Lung (tissue), 12 donors: ENCODE results near the gene FMNL3. TPM values are rescaled to one million over a fixed set of nuclear protein-coding genes. Genes with fewer than 3 reads are reported as not detected.

Experiments
- ATAC-seq: fragments of 200-7000 bp; cut with Tn5 transposase; one replicate; pipeline ENCODE4 v1.9.1; 2020; ENCODE audit warnings: moderate number of reproducible peaks; ENCODE audit not compliant: insufficient read depth, low FRiP score
- DNase-seq, 3 donors: peaks; one replicate each; pipeline ENCODE4 v3.0.0-alpha.2; 2013 to 2017
- H3K27ac ChIP-seq, 2 donors: one replicate each; pipeline ENCODE4 v1.5.1; 2013; ENCODE audit warnings: mild to moderate bottlenecking in 2 of 2, moderate library complexity in 2 of 2, control low read depth in 1 of 2, inconsistent platforms in 1 of 2, low read depth in 1 of 2, low read length in 1 of 2
- H3K27me3 ChIP-seq, 3 donors: one replicate each; pipeline ENCODE4 v1.5.1; 2013; ENCODE audit warnings: low read length in 2 of 3; ENCODE audit not compliant: control insufficient read depth in 3 of 3, insufficient read depth in 3 of 3
- H3K36me3 ChIP-seq, 4 donors: one replicate each; pipeline ENCODE4 v1.5.1; 2013; ENCODE audit warnings: low read length in 4 of 4, mild to moderate bottlenecking in 1 of 4, moderate library complexity in 1 of 4; ENCODE audit not compliant: control insufficient read depth in 4 of 4, insufficient read depth in 4 of 4
- H3K4me1 ChIP-seq, 5 donors: one replicate each; pipeline ENCODE4 v1.5.1; 2013; ENCODE audit warnings: low read length in 5 of 5, mild to moderate bottlenecking in 2 of 5, moderate library complexity in 1 of 5; ENCODE audit not compliant: control insufficient read depth in 5 of 5, insufficient read depth in 5 of 5
- H3K4me3 ChIP-seq: one replicate; pipeline ENCODE4 v1.5.1; 2013; ENCODE audit warnings: mild to moderate bottlenecking, control low read depth, moderate library complexity
- H3K9ac ChIP-seq, 2 donors: one replicate each; pipeline ENCODE4 v1.5.1; 2013; ENCODE audit warnings: low read length in 2 of 2, control low read depth in 1 of 2; ENCODE audit not compliant: insufficient read depth in 1 of 2
- H3K9me3 ChIP-seq, 4 donors: one replicate each; pipeline ENCODE4 v1.5.1; 2013; ENCODE audit warnings: low read length in 3 of 4, mild to moderate bottlenecking in 1 of 4, moderate library complexity in 1 of 4; ENCODE audit not compliant: control insufficient read depth in 4 of 4, insufficient read depth in 3 of 4
- WGBS, 2 donors: extraction: QIAGEN DNeasy Blood & Tissue Kit; methylation state at CpG; one replicate each; pipeline ENCODE4 v1.1.7; 2013; 5-methylcytosine and 5-hydroxymethylcytosine counted together
- polyA plus RNA-seq, 2 donors: library from polyadenylated mRNA; stranded (reverse); fragments of 200-250 nt; gene quantifications; one replicate each; pipeline ENCODE4 v1.2.1, GENCODE V29; 2013
- total RNA-seq, 2 donors: library from RNA; depleted of rRNA in 1 of 2; stranded (reverse); fragments of >200 nt in 1 of 2; gene quantifications; one replicate each; pipeline ENCODE4 v1.2.1, GENCODE V29; 2014 to 2021
- TF ChIP-seq, protein P1 (sequence below): IDR thresholded peaks from 2 replicates; pipeline ENCODE4 v1.5.1; 2012; ENCODE audit warnings: mild to moderate bottlenecking; ENCODE audit errors: control extremely low read depth, extremely low read depth
- donor health status: control.
- donor health status: control.
- donor health status: Bipolar disorder and iron deficiency.
- donor health status: healthy.
- donor health status: DM: yes; HTN: yes; CAD: no.

The FMNL3 gene
- total and polyA plus RNA-seq, 4 donors: 11.5 to 51.2 (median 22.4) TPM

GRCh38 chr12:49661746-49662145 is 45.5 kb downstream of the FMNL3 start:
- Histone ChIP-seq H3K4me3 (no peak overlapping the region), H3K27ac (peak overlapping the region in 1 of 2 donors; percentile 91), H3K27me3 (no peaks in the 10 kb centered on the region), H3K4me1 (peaks cover 21 to 43% (median 22%) of the 10 kb centered on the region in 5 donors), H3K9me3 (no peaks in the 10 kb centered on the region), H3K9ac (no peak overlapping the region), H3K36me3 (peaks cover 0 to 40% (median 27%) of the 10 kb centered on the region in 4 donors)
- 81 to 89% methylated on average over 3 of the region's 3 CpGs for WGBS, 2 donors
- ATAC-seq (no peak), DNase-seq (no peak)
- TF ChIP-seq, protein P1, sequence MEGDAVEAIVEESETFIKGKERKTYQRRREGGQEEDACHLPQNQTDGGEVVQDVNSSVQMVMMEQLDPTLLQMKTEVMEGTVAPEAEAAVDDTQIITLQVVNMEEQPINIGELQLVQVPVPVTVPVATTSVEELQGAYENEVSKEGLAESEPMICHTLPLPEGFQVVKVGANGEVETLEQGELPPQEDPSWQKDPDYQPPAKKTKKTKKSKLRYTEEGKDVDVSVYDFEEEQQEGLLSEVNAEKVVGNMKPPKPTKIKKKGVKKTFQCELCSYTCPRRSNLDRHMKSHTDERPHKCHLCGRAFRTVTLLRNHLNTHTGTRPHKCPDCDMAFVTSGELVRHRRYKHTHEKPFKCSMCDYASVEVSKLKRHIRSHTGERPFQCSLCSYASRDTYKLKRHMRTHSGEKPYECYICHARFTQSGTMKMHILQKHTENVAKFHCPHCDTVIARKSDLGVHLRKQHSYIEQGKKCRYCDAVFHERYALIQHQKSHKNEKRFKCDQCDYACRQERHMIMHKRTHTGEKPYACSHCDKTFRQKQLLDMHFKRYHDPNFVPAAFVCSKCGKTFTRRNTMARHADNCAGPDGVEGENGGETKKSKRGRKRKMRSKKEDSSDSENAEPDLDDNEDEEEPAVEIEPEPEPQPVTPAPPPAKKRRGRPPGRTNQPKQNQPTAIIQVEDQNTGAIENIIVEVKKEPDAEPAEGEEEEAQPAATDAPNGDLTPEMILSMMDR: no peak

DNA sequence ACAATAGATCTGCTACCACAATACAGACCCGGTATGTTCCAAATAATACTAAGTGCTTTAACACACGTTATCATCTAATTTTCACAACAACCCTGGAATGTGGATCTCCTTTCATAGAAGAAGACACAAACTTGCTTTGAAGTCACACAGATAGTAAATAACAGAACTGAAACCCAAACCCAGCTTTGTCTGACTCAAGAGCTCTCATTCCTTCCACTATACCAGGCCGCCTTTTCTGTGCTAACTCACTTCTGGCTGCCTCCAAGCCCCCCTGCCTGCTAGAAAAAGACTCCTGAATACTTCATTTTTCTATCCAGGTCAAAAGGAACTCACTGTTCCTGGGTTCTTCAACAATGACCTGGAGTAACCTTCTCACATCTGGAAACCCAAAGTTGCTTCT is 46.0 kb downstream of the FMNL3 start:
- whole genome bisulfite sequencing, 2 donors: 77 to 80% methylated on average over 3 of the region's 3 CpGs

DNA sequence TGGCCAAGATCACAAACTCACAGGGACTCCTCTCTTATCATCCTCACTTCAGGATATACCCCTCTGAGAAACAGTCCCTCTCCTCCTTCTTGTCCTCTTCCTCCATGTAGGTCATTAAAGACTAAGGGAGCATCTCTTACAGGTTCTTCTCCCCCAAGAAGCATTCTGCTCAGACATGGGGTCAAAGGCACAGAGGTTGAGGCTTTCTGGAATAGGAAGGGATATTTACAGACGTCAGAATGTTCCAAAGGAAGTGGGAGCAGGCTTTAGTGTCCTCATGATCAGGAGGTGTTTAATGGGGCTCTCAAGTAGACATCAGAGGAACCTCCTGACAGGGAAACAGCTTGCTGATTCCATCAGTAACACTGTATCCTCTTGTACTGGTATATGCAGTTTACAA is 47.5 kb downstream of the FMNL3 start:
- ATAC-seq: no peak
- Histone ChIP-seq H3K36me3 (peaks cover 0 to 48% (median 35%) of the 10 kb centered on the region in 4 donors), H3K4me3 (no peak overlapping the region), H3K9ac (no peak overlapping the region), H3K27me3 (no peaks in the 10 kb centered on the region), H3K9me3 (no peaks in the 10 kb centered on the region), H3K27ac (no peak overlapping the region), H3K4me1 (peaks cover 13 to 41% (median 22%) of the 10 kb centered on the region in 5 donors)
- 52 to 62% methylated on average over 1 of the region's 1 CpG for WGBS, 2 donors
- TF ChIP-seq, protein P1: no peak
- no peak for DNase-seq

More for the DNA sequence above, 46.0 kb downstream of the FMNL3 start:
- ATAC-seq: no peak
- DNase-seq: no peak
- Histone ChIP-seq H3K27me3 (no peaks in the 10 kb centered on the region), H3K4me1 (peaks cover 21 to 48% (median 22%) of the 10 kb centered on the region in 5 donors), H3K36me3 (peaks cover 0 to 45% (median 32%) of the 10 kb centered on the region in 4 donors), H3K27ac (no peak overlapping the region), H3K9ac (no peak overlapping the region), H3K9me3 (no peaks in the 10 kb centered on the region), H3K4me3 (no peak overlapping the region)
- TF ChIP-seq, protein P1: no peak

- no peak overlapping the region for H3K27ac ChIP-seq
- TF ChIP-seq, protein P1: no peak
- H3K4me3 ChIP-seq: no peak overlapping the region
- ATAC-seq: no peak
- H3K4me1 ChIP-seq: peaks cover 10 to 34% (median 13%) of the 10 kb centered on the region in 5 donors
- no peak overlapping the region for H3K9ac ChIP-seq
- DNase-seq: no peak
- 98% methylated on average over 13 of the region's 13 CpGs for WGBS, 2 donors
- no peaks in the 10 kb centered on the region for H3K27me3 ChIP-seq
- no peaks in the 10 kb centered on the region for H3K9me3 ChIP-seq
- peaks cover 4 to 59% (median 45%) of the 10 kb centered on the region in 4 donors for H3K36me3 ChIP-seq
Observed at GRCh38 chr12:49658276-49658675, 48.9 kb downstream of the FMNL3 start.
